ENCODE data around the gene CAMK1G.

CAMK1G gene

GRCh38 chr1:209620487-209620884 lies 37.0 kb downstream of the CAMK1G start:
- H3K4me3 ChIP-seq (ENCODE audit: low read depth, low read length), result no peak overlapping the region
- no peaks in the 10 kb centered on the region for H3K36me3 ChIP-seq
- H3K4me1 ChIP-seq, result no peaks in the 10 kb centered on the region; the same call in 1 of the 2 replicates
- no peak for TF ChIP-seq CTCF (IDR thresholded peaks at IDR 0.05; ENCODE audit: low read depth, low read length)
- H3K27me3 ChIP-seq, result no peaks in the 10 kb centered on the region
- DNase-seq, result no peak
- H3K9me3 ChIP-seq, result no peaks in the 10 kb centered on the region

GRCh38 chr1:209621286-209621685 lies 37.8 kb downstream of the CAMK1G start:
- Histone ChIP-seq H3K9me3 (no peaks in the 10 kb centered on the region), H3K27me3 (no peaks in the 10 kb centered on the region), H3K4me1 (no peaks in the 10 kb centered on the region; the same call in 1 of the 2 replicates), H3K36me3 (no peaks in the 10 kb centered on the region), H3K4me3 (ENCODE audit: low read depth, low read length) (no peak overlapping the region)
- no peak for DNase-seq
- TF ChIP-seq CTCF (IDR thresholded peaks at IDR 0.05; ENCODE audit: low read depth, low read length), result no peak

- H3K27me3 ChIP-seq, result no peaks in the 10 kb centered on the region
Measured at GRCh38 chr1:209621741-209622655, 38.5 kb downstream of the CAMK1G start.

GRCh38 chr1:209622841-209623829 lies 39.6 kb downstream of the CAMK1G start:
- TF ChIP-seq CTCF (IDR thresholded peaks at IDR 0.05; ENCODE audit: low read depth, low read length), result no peak
- Histone ChIP-seq H3K4me3 (ENCODE audit: low read depth, low read length) (no peak overlapping the region), H3K36me3 (no peaks in the 10 kb centered on the region), H3K27me3 (no peaks in the 10 kb centered on the region), H3K4me1 (no peaks in the 10 kb centered on the region; the same call in 1 of the 2 replicates), H3K9me3 (no peaks in the 10 kb centered on the region)
- DNase-seq, result no peak

More at GRCh38 chr1:209621741-209622655, 38.5 kb downstream of the CAMK1G start:
- no peaks in the 10 kb centered on the region for H3K36me3 ChIP-seq
- no peak for TF ChIP-seq CTCF (IDR thresholded peaks at IDR 0.05; ENCODE audit: low read depth, low read length)
- no peak overlapping the region for H3K4me3 ChIP-seq (ENCODE audit: low read depth, low read length)
- H3K4me1 ChIP-seq, result no peaks in the 10 kb centered on the region; the same call in 1 of the 2 replicates
- no peak for DNase-seq
- H3K9me3 ChIP-seq, result no peaks in the 10 kb centered on the region

GRCh38 chr1:209624558-209625549 lies 41.3 kb downstream of the CAMK1G start:
- no peaks in the 10 kb centered on the region for H3K9me3 ChIP-seq
- no peak for TF ChIP-seq CTCF (IDR thresholded peaks at IDR 0.05; ENCODE audit: low read depth, low read length)
- no peak for DNase-seq
- no peaks in the 10 kb centered on the region; the same call in 1 of the 2 replicates for H3K4me1 ChIP-seq
- no peaks in the 10 kb centered on the region for H3K36me3 ChIP-seq
- no peaks in the 10 kb centered on the region; the same call in 1 of the 2 replicates for H3K27me3 ChIP-seq
- no peak overlapping the region for H3K4me3 ChIP-seq (ENCODE audit: low read depth, low read length)

Measured in BE2C (cell line).